Measurements from ENCODE around the gene NKAIN4. TPM values are rescaled to one million over a fixed set of nuclear protein-coding genes. Genes with fewer than 3 reads are reported as not detected.

The NKAIN4 gene
- total and polyA plus RNA-seq, 7 donors: not detected

GRCh38 chr20:63286781-63287696 is 32.8 kb upstream of the NKAIN4 start:
- ATAC-seq (no peak), DNase-seq (peak in 1 of 2 donors; percentile 4)
- Histone ChIP-seq H3K27ac (no peak overlapping the region), H3K4me1 (no peaks in the 10 kb centered on the region), H3K4me3 (no peak overlapping the region), H3K36me3 (ENCODE audit: insufficient read depth in 1 of 2, low read depth in 1 of 2) (peaks cover 6 to 67% of the 10 kb centered on the region in 2 donors), H3K9me3 (no peaks in the 10 kb centered on the region), H3K27me3 (ENCODE audit: insufficient read depth in 3 of 3, low read length in 2 of 3) (peaks cover 0 to 1% (median 0%) of the 10 kb centered on the region in 3 donors)
- intact Hi-C loops (cut with DNase I): no loop called here
- TF ChIP-seq CTCF (IDR thresholded peaks at IDR 0.05): no peak
- 80 to 86% (median 82%) methylated on average over 23 of the region's 23 CpGs for WGBS, 3 donors

GRCh38 chr20:63285636-63286615 is 31.7 kb upstream of the NKAIN4 start:
- no peak for ATAC-seq

GRCh38 chr20:63284981-63285524 is 30.8 kb upstream of the NKAIN4 start:
- 76 to 89% (median 81%) methylated on average over 12 to 13 of the region's 13 CpGs for WGBS, 3 donors
- TF ChIP-seq CTCF (IDR thresholded peaks at IDR 0.05): no peak
- no peak overlapping the region for H3K27ac ChIP-seq
- DNase-seq: peak in 1 of 2 donors; percentile 2
- H3K4me1 ChIP-seq: no peaks in the 10 kb centered on the region
- peaks cover 6 to 87% of the 10 kb centered on the region in 2 donors for H3K36me3 ChIP-seq (ENCODE audit: insufficient read depth in 1 of 2, low read depth in 1 of 2)
- H3K9me3 ChIP-seq: no peaks in the 10 kb centered on the region
- no peak overlapping the region for H3K4me3 ChIP-seq
- no peak for ATAC-seq
- intact Hi-C loops (cut with DNase I): loop anchor here in 1 of 2 donors (5.0 kb wide), 1 partner anchor 63 kb away; no protein-coding TSS in a partner anchor
- H3K27me3 ChIP-seq (ENCODE audit: insufficient read depth in 3 of 3, low read length in 2 of 3): no peaks in the 10 kb centered on the region

More at GRCh38 chr20:63285636-63286615, 31.7 kb upstream of the NKAIN4 start:
- no peak for TF ChIP-seq CTCF (IDR thresholded peaks at IDR 0.05)
- Histone ChIP-seq H3K9me3 (no peaks in the 10 kb centered on the region), H3K27ac (no peak overlapping the region), H3K27me3 (ENCODE audit: insufficient read depth in 3 of 3, low read length in 2 of 3) (no peaks in the 10 kb centered on the region), H3K36me3 (ENCODE audit: insufficient read depth in 1 of 2, low read depth in 1 of 2) (peaks cover 6 to 78% of the 10 kb centered on the region in 2 donors), H3K4me1 (no peaks in the 10 kb centered on the region), H3K4me3 (no peak overlapping the region)
- peak in 1 of 2 donors; percentile 10 for DNase-seq
- WGBS, 3 donors: 92 to 95% (median 93%) methylated on average over 44 of the region's 44 CpGs
- intact Hi-C loops (cut with DNase I): no loop called here

GRCh38 chr20:63284544-63284949 is 30.3 kb upstream of the NKAIN4 start:
- Histone ChIP-seq H3K4me3 (no peak overlapping the region), H3K36me3 (ENCODE audit: insufficient read depth in 1 of 2, low read depth in 1 of 2) (peaks cover 6 to 92% of the 10 kb centered on the region in 2 donors), H3K27ac (no peak overlapping the region), H3K27me3 (ENCODE audit: insufficient read depth in 3 of 3, low read length in 2 of 3) (no peaks in the 10 kb centered on the region), H3K9me3 (no peaks in the 10 kb centered on the region), H3K4me1 (no peaks in the 10 kb centered on the region)
- ATAC-seq (no peak), DNase-seq (peak in 1 of 2 donors; percentile 12)
- TF ChIP-seq CTCF (IDR thresholded peaks at IDR 0.05): no peak
- intact Hi-C loops (cut with DNase I): loop anchor here in 1 of 2 donors (5.0 kb wide), 1 partner anchor 62 kb away; no protein-coding TSS in a partner anchor
- 82 to 85% (median 84%) methylated on average over 23 to 25 of the region's 25 CpGs for WGBS, 3 donors
